Small intestine (tissue), 7 donors: ENCODE results near the gene CDC42BPB. TPM values are rescaled to one million over a fixed set of nuclear protein-coding genes. Genes with fewer than 3 reads are reported as not detected.

ENCODE experiments used
- DNase-seq, 2 donors: peaks; one replicate each; pipeline versions ENCODE4 v3.0.0 to v3.0.0-alpha.2; 2013
- FAIRE-seq: peaks from 2 replicates; lab custom pipeline; 2012; peaks lifted over from hg19 to GRCh38; lab: Jason Lieb, UNC
- H3K27ac ChIP-seq, 3 donors: one replicate each; pipeline ENCODE4 v1.5.1; 2013; ENCODE audit warnings: low read length in 2 of 3, mild to moderate bottlenecking in 2 of 3, control low read depth in 1 of 3, inconsistent platforms in 1 of 3, low read depth in 1 of 3, moderate library complexity in 1 of 3
- H3K27me3 ChIP-seq, 3 donors: one replicate each; pipeline ENCODE4 v1.6.1; 2013; ENCODE audit warnings: low read length in 3 of 3, inconsistent platforms in 1 of 3; ENCODE audit not compliant: control insufficient read depth in 3 of 3, insufficient read depth in 3 of 3
- H3K36me3 ChIP-seq, 3 donors: one replicate each; pipeline ENCODE4 v1.6.1; 2013; ENCODE audit warnings: low read length in 3 of 3, inconsistent platforms in 1 of 3, low read depth in 1 of 3, mild to moderate bottlenecking in 1 of 3, moderate library complexity in 1 of 3; ENCODE audit not compliant: control insufficient read depth in 3 of 3, insufficient read depth in 2 of 3
- H3K4me1 ChIP-seq, 3 donors: one replicate each; pipeline ENCODE4 v1.6.1; 2013; ENCODE audit warnings: low read length in 2 of 3, inconsistent platforms in 1 of 3, low read depth in 1 of 3, mild to moderate bottlenecking in 1 of 3, moderate library complexity in 1 of 3; ENCODE audit not compliant: control insufficient read depth in 3 of 3, insufficient read depth in 2 of 3
- H3K4me3 ChIP-seq, 3 donors: one replicate each; pipeline ENCODE4 v1.5.1; 2013; ENCODE audit warnings: low read length in 3 of 3, control low read depth in 1 of 3, inconsistent platforms in 1 of 3, low read depth in 1 of 3, mild to moderate bottlenecking in 1 of 3, moderate library complexity in 1 of 3
- H3K9me3 ChIP-seq, 2 donors: one replicate each; pipeline ENCODE4 v1.6.1; 2013; ENCODE audit warnings: low read depth in 1 of 2, low read length in 1 of 2; ENCODE audit not compliant: control insufficient read depth in 2 of 2, insufficient read depth in 1 of 2
- WGBS, 3 donors: extraction: QIAGEN DNeasy Blood & Tissue Kit; methylation state at CpG; one replicate each; pipeline ENCODE4 v1.1.7; 2013; 5-methylcytosine and 5-hydroxymethylcytosine counted together
- polyA plus RNA-seq, 4 donors: library from polyadenylated mRNA; stranded (reverse) in 3 of 4; unstranded in 1 of 4; fragments of 200-250 nt in 3 of 4; fragments of 120-200 nt in 1 of 4; gene quantifications; one replicate each; pipeline versions ENCODE4 v1.2.1 to v1.2.3, GENCODE V29; 2013
- donor health status: healthy with polysubstance abuse.
- donor health status: control.
- donor health status: control.
- donor health status: Bipolar disorder and iron deficiency.
- donor health status: healthy.

CDC42BPB gene
- polyA plus RNA-seq, 4 donors: 29.2 to 69.4 (median 39.5) TPM

GRCh38 chr14:103065861-103066260 is 8.5 kb upstream of the CDC42BPB start:
- no peak for DNase-seq
- FAIRE-seq: no peak
- Histone ChIP-seq H3K9me3 (no peaks in the 10 kb centered on the region), H3K4me3 (no peak overlapping the region), H3K27me3 (no peaks in the 10 kb centered on the region), H3K4me1 (peaks cover 0 to 16% (median 0%) of the 10 kb centered on the region in 3 donors), H3K27ac (peak overlapping the region in 1 of 3 donors; percentile 11), H3K36me3 (no peaks in the 10 kb centered on the region)
- 77 to 81% (median 80%) methylated on average over 7 of the region's 7 CpGs for WGBS, 3 donors

- FAIRE-seq (no peak), DNase-seq (no peak)
- H3K27ac ChIP-seq: no peak overlapping the region
- H3K36me3 ChIP-seq: no peaks in the 10 kb centered on the region
- H3K9me3 ChIP-seq: no peaks in the 10 kb centered on the region
- no peaks in the 10 kb centered on the region for H3K27me3 ChIP-seq
- 87 to 91% (median 91%) methylated on average over 12 of the region's 12 CpGs for WGBS, 3 donors
- peaks cover 0 to 16% (median 0%) of the 10 kb centered on the region in 3 donors for H3K4me1 ChIP-seq
- H3K4me3 ChIP-seq: no peak overlapping the region
These were observed 7.6 kb upstream of the CDC42BPB start for GRCh38 chr14:103064978-103065377.

GRCh38 chr14:103064436-103064835 is 7.1 kb upstream of the CDC42BPB start:
- Histone ChIP-seq H3K27ac (no peak overlapping the region), H3K4me1 (peaks cover 0 to 16% (median 0%) of the 10 kb centered on the region in 3 donors), H3K9me3 (no peaks in the 10 kb centered on the region), H3K4me3 (no peak overlapping the region), H3K27me3 (no peaks in the 10 kb centered on the region), H3K36me3 (peaks cover 0 to 3% (median 0%) of the 10 kb centered on the region in 3 donors)
- WGBS, 3 donors: 95 to 98% (median 96%) methylated on average over 4 of the region's 4 CpGs
- DNase-seq (no peak), FAIRE-seq (no peak)

- no peak overlapping the region for H3K4me3 ChIP-seq
- peaks cover 0 to 4% (median 0%) of the 10 kb centered on the region in 3 donors for H3K4me1 ChIP-seq
- H3K9me3 ChIP-seq: no peaks in the 10 kb centered on the region
- no peak overlapping the region for H3K27ac ChIP-seq
- DNase-seq: no peak
- 74 to 84% (median 77%) methylated on average over 6 of the region's 6 CpGs for WGBS, 3 donors
- FAIRE-seq: no peak
- no peaks in the 10 kb centered on the region for H3K27me3 ChIP-seq
- peaks cover 0 to 3% (median 0%) of the 10 kb centered on the region in 3 donors for H3K36me3 ChIP-seq
These were observed 4.2 kb upstream of the CDC42BPB start for GRCh38 chr14:103061482-103061976.

GRCh38 chr14:103059556-103059955 is 2.2 kb upstream of the CDC42BPB start:
- peaks cover 0 to 9% (median 0%) of the 10 kb centered on the region in 3 donors for H3K36me3 ChIP-seq
- no peaks in the 10 kb centered on the region for H3K27me3 ChIP-seq
- no peaks in the 10 kb centered on the region for H3K9me3 ChIP-seq
- no peak overlapping the region for H3K27ac ChIP-seq
- FAIRE-seq (no peak), DNase-seq (no peak)
- peaks cover 0 to 10% (median 2%) of the 10 kb centered on the region in 3 donors for H3K4me1 ChIP-seq
- 83 to 87% (median 84%) methylated on average over 5 of the region's 5 CpGs for WGBS, 3 donors
- H3K4me3 ChIP-seq: no peak overlapping the region

GRCh38 chr14:103058164-103059055 is 1.1 kb upstream of the CDC42BPB start:
- no peaks in the 10 kb centered on the region for H3K27me3 ChIP-seq
- peak overlapping the region; percentile 64 to 82 (median 77) for H3K27ac ChIP-seq
- no peaks in the 10 kb centered on the region for H3K9me3 ChIP-seq
- H3K4me3 ChIP-seq: peak overlapping the region; percentile 62 to 95 (median 77)
- no peak for FAIRE-seq
- WGBS, 3 donors: 45 to 54% (median 47%) methylated on average over 38 to 39 of the region's 39 CpGs
- peaks cover 0 to 9% (median 0%) of the 10 kb centered on the region in 3 donors for H3K36me3 ChIP-seq
- H3K4me1 ChIP-seq: peaks cover 0 to 10% (median 2%) of the 10 kb centered on the region in 3 donors
- DNase-seq: no peak

- FAIRE-seq (no peak), DNase-seq (no peak)
- H3K9me3 ChIP-seq: no peaks in the 10 kb centered on the region
- 0 to 2% (median 1%) methylated on average over 32 to 53 of the region's 53 CpGs for WGBS, 3 donors
- no peaks in the 10 kb centered on the region for H3K27me3 ChIP-seq
- peaks cover 0 to 10% (median 5%) of the 10 kb centered on the region in 3 donors for H3K4me1 ChIP-seq
- peak overlapping the region; percentile 77 to 95 (median 78) for H3K4me3 ChIP-seq
- H3K27ac ChIP-seq: peak overlapping the region; percentile 89 to 98 (median 98)
- peaks cover 0 to 16% (median 0%) of the 10 kb centered on the region in 3 donors for H3K36me3 ChIP-seq
These were observed 349 bp downstream of the CDC42BPB start for GRCh38 chr14:103057028-103057371.

GRCh38 chr14:103056322-103057027 is 874 bp downstream of the CDC42BPB start:
- H3K4me1 ChIP-seq: peaks cover 0 to 10% (median 5%) of the 10 kb centered on the region in 3 donors
- H3K9me3 ChIP-seq: no peaks in the 10 kb centered on the region
- DNase-seq: peak; percentile 71 to 79
- WGBS, 3 donors: 2 to 3% (median 2%) methylated on average over 27 to 50 of the region's 50 CpGs
- H3K27me3 ChIP-seq: no peaks in the 10 kb centered on the region
- H3K36me3 ChIP-seq: peaks cover 0 to 19% (median 0%) of the 10 kb centered on the region in 3 donors
- peak overlapping the region; percentile 89 to 98 (median 98) for H3K27ac ChIP-seq
- peak overlapping the region; percentile 77 to 95 (median 78) for H3K4me3 ChIP-seq
- FAIRE-seq: no peak
